DOHH2 (cell line): ENCODE measurements around the gene SCLT1.
A peak's percentile ranks its signal among the peaks of the same experiment; 100 is the strongest.

Experiments
- H3F3A ChIP-seq: fragments of 200-600 bp; sonication (generic), shearing (Covaris generic); 2 replicates; pipeline ENCODE4 v1.6.0; 2016; ENCODE audit warnings: antibody characterized with exemption, mild to moderate bottlenecking; ENCODE audit not compliant: control insufficient read depth, insufficient read depth
- H3K27ac ChIP-seq: fragments of 200-600 bp; sonication (generic); 2 replicates; pipeline ENCODE4 v1.5.1; 2014; ENCODE audit warnings: low read depth, mild to moderate bottlenecking, low read length, moderate library complexity
- H3K27me3 ChIP-seq: fragments of 200-600 bp; sonication (generic); 2 replicates; pipeline ENCODE4 v1.6.1; 2014; ENCODE audit warnings: mild to moderate bottlenecking, low read length, mixed read lengths; ENCODE audit not compliant: control insufficient read depth
- H3K36me3 ChIP-seq: fragments of 200-600 bp; sonication (generic); 2 replicates; pipeline ENCODE4 v1.6.1; 2014; ENCODE audit warnings: mild to moderate bottlenecking, low read length, moderate library complexity, mixed read lengths; ENCODE audit not compliant: control insufficient read depth
- H3K4me1 ChIP-seq: fragments of 200-600 bp; sonication (generic); 2 replicates; pipeline ENCODE4 v1.6.1; 2014; ENCODE audit warnings: mild to moderate bottlenecking, low read length, mixed read lengths; ENCODE audit not compliant: control insufficient read depth
- H3K4me2 ChIP-seq: fragments of 200-600 bp; sonication (generic); 2 replicates; pipeline ENCODE4 v1.6.0; 2014; ENCODE audit warnings: mild to moderate bottlenecking, low read length, moderate library complexity
- H3K4me3 ChIP-seq: fragments of 200-600 bp; sonication (generic); 2 replicates; pipeline ENCODE4 v1.5.1; 2014; ENCODE audit warnings: mild to moderate bottlenecking, low read length, mixed read lengths
- H3K79me2 ChIP-seq: fragments of 200-600 bp; sonication (generic); 2 replicates; pipeline ENCODE4 v1.6.1; 2014; ENCODE audit warnings: mild to moderate bottlenecking, low read length, mixed read lengths; ENCODE audit not compliant: control insufficient read depth
- H3K9me2 ChIP-seq: fragments of 200-600 bp; sonication (generic); replicated peaks from 2 replicates; pipeline ENCODE4 v1.6.1; 2014; ENCODE audit warnings: mild to moderate bottlenecking, low read length, mixed read lengths; ENCODE audit not compliant: control insufficient read depth
- H3K9me3 ChIP-seq: fragments of 200-600 bp; sonication (generic); 2 replicates; pipeline ENCODE4 v1.6.1; 2014; ENCODE audit warnings: antibody characterized with exemption, low read length, mixed read lengths; ENCODE audit not compliant: control insufficient read depth, insufficient read depth
- H4K20me1 ChIP-seq: fragments of 200-600 bp; sonication (generic); 2 replicates; pipeline ENCODE4 v1.6.0; 2014; ENCODE audit warnings: low read depth, mild to moderate bottlenecking, antibody characterized with exemption, low read length, moderate library complexity; ENCODE audit not compliant: control insufficient read depth, insufficient read depth
- CTCF ChIP-seq: fragments of 200-600 bp; sonication (generic); IDR thresholded peaks from one replicate; pipeline ENCODE4 v1.5.1; 2014; ENCODE audit warnings: antibody characterized with exemption, mild to moderate bottlenecking, low read depth, low read length; ENCODE audit not compliant: poor library complexity, severe bottlenecking
- EZH2phosphoT487 ChIP-seq: fragments of 200-600 bp; sonication (generic); IDR thresholded peaks from 2 replicates; pipeline ENCODE4 v1.6.1; 2017; ENCODE audit warnings: borderline replicate concordance, mild to moderate bottlenecking, antibody characterized with exemption, low read length, moderate library complexity, mixed read lengths

The SCLT1 gene

GRCh38 chr4:128863312-128864075 is 229.8 kb downstream of the SCLT1 start:
- peaks cover 26% of the 10 kb centered on the region for H3K4me1 ChIP-seq
- no peak overlapping the region for H3K4me3 ChIP-seq
- peaks cover 99% of the 10 kb centered on the region for H3K36me3 ChIP-seq
- no peaks in the 10 kb centered on the region for H3K9me3 ChIP-seq
- no peaks in the 10 kb centered on the region for H3K27me3 ChIP-seq
- peaks cover 3% of the 10 kb centered on the region; the same call in 1 of the 2 replicates for H3F3A ChIP-seq
- H3K4me2 ChIP-seq: no peak overlapping the region
- peaks cover 22% of the 10 kb centered on the region for H3K79me2 ChIP-seq
- no peak for TF ChIP-seq EZH2phosphoT487
- TF ChIP-seq CTCF: peak; percentile 93
- peaks cover 6% of the 10 kb centered on the region; the same call in 1 of the 2 replicates for H4K20me1 ChIP-seq
- no peak overlapping the region for H3K27ac ChIP-seq
- no peaks in the 10 kb centered on the region for H3K9me2 ChIP-seq

GRCh38 chr4:128862608-128863311 is 230.6 kb downstream of the SCLT1 start:
- peaks cover 22% of the 10 kb centered on the region for H3K79me2 ChIP-seq

GRCh38 chr4:128861856-128862518 is 231.4 kb downstream of the SCLT1 start:
- peaks cover 22% of the 10 kb centered on the region for H3K79me2 ChIP-seq
- H3K4me2 ChIP-seq: no peak overlapping the region
- no peaks in the 10 kb centered on the region for H3K9me3 ChIP-seq
- no peak overlapping the region for H3K4me3 ChIP-seq
- H3K36me3 ChIP-seq: peaks cover 98% of the 10 kb centered on the region
- peaks cover 26% of the 10 kb centered on the region for H3K4me1 ChIP-seq
- H4K20me1 ChIP-seq: peaks cover 6% of the 10 kb centered on the region
- no peaks in the 10 kb centered on the region for H3K9me2 ChIP-seq
- TF ChIP-seq CTCF: no peak
- TF ChIP-seq EZH2phosphoT487: no peak
- H3K27me3 ChIP-seq: no peaks in the 10 kb centered on the region
- peaks cover 3% of the 10 kb centered on the region; the same call in 1 of the 2 replicates for H3F3A ChIP-seq
- H3K27ac ChIP-seq: no peak overlapping the region

More at GRCh38 chr4:128862608-128863311, 230.6 kb downstream of the SCLT1 start:
- Histone ChIP-seq H3K27me3 (no peaks in the 10 kb centered on the region), H3K4me1 (peaks cover 26% of the 10 kb centered on the region), H3K36me3 (peaks cover 98% of the 10 kb centered on the region), H3K4me3 (no peak overlapping the region), H3K9me3 (no peaks in the 10 kb centered on the region), H3K27ac (no peak overlapping the region; the same call in 1 of the 2 replicates), H3K4me2 (no peak overlapping the region), H3F3A (peaks cover 3% of the 10 kb centered on the region; the same call in 1 of the 2 replicates), H4K20me1 (peaks cover 6% of the 10 kb centered on the region; the same call in 1 of the 2 replicates), H3K9me2 (no peaks in the 10 kb centered on the region)
- TF ChIP-seq EZH2phosphoT487 (no peak), CTCF (no peak)
